ENCODE measurements around the gene FRYL.

Gene FRYL

GRCh38 chr4:48815483-48815882 is 35.4 kb upstream of the FRYL start:
- H3K4me2 ChIP-seq (ENCODE audit: low read depth, low read length, poor library complexity, severe bottlenecking): no peak overlapping the region
- H3K4me3 ChIP-seq (ENCODE audit: insufficient read depth, low read length, poor library complexity, severe bottlenecking): no peak overlapping the region
- TF ChIP-seq CTCF (IDR thresholded peaks at IDR 0.05; ENCODE audit: insufficient read depth, low read length, poor library complexity, severe bottlenecking): no peak
- TF ChIP-seq EZH2phosphoT487 (conservative IDR thresholded peaks at IDR 0.05; ENCODE audit: low read length): no peak
- no peaks in the 10 kb centered on the region for H3K27me3 ChIP-seq (ENCODE audit: low read length)
- no peak overlapping the region for H3K9ac ChIP-seq (ENCODE audit: low read length)
- H2AFZ ChIP-seq (ENCODE audit: low read depth, low read length, severe bottlenecking): no peak overlapping the region
- H4K20me1 ChIP-seq (ENCODE audit: low read depth, low read length): no peaks in the 10 kb centered on the region
- no peak overlapping the region for H3K27ac ChIP-seq (ENCODE audit: low read depth, low read length)
- H3K9me2 ChIP-seq (replicated peaks; ENCODE audit: insufficient read depth, low read length): no peaks in the 10 kb centered on the region
- H3K79me2 ChIP-seq (ENCODE audit: insufficient read depth, low read length): no peaks in the 10 kb centered on the region
- no peaks in the 10 kb centered on the region for H3K36me3 ChIP-seq (ENCODE audit: low read length)
- 0 out of 2 replicates have a peak, but pooled peaks cover 2% of the 10 kb centered on the region for H3F3A ChIP-seq (ENCODE audit: insufficient read depth)
- H3K9me3 ChIP-seq (ENCODE audit: insufficient read depth, low read length): no peaks in the 10 kb centered on the region

GRCh38 chr4:48813964-48814363 is 33.9 kb upstream of the FRYL start:
- Histone ChIP-seq H3K36me3 (ENCODE audit: low read length) (no peaks in the 10 kb centered on the region), H3K9me3 (ENCODE audit: insufficient read depth, low read length) (no peaks in the 10 kb centered on the region), H3K9ac (ENCODE audit: low read length) (no peak overlapping the region), H3K4me3 (ENCODE audit: insufficient read depth, low read length, poor library complexity, severe bottlenecking) (no peak overlapping the region), H3K27ac (ENCODE audit: low read depth, low read length) (no peak overlapping the region), H3K79me2 (ENCODE audit: insufficient read depth, low read length) (no peaks in the 10 kb centered on the region), H3F3A (ENCODE audit: insufficient read depth) (0 out of 2 replicates have a peak, but pooled peaks cover 2% of the 10 kb centered on the region), H3K27me3 (ENCODE audit: low read length) (no peaks in the 10 kb centered on the region), H2AFZ (ENCODE audit: low read depth, low read length, severe bottlenecking) (no peak overlapping the region), H4K20me1 (ENCODE audit: low read depth, low read length) (no peaks in the 10 kb centered on the region), H3K9me2 (replicated peaks; ENCODE audit: insufficient read depth, low read length) (no peaks in the 10 kb centered on the region), H3K4me2 (ENCODE audit: low read depth, low read length, poor library complexity, severe bottlenecking) (peak overlapping the region; percentile 3)
- TF ChIP-seq EZH2phosphoT487 (conservative IDR thresholded peaks at IDR 0.05; ENCODE audit: low read length) (no peak), CTCF (IDR thresholded peaks at IDR 0.05; ENCODE audit: insufficient read depth, low read length, poor library complexity, severe bottlenecking) (no peak)

- no peaks in the 10 kb centered on the region for H3K9me2 ChIP-seq (replicated peaks; ENCODE audit: insufficient read depth, low read length)
- H3K36me3 ChIP-seq (ENCODE audit: low read length): no peaks in the 10 kb centered on the region
- no peak overlapping the region for H3K9ac ChIP-seq (ENCODE audit: low read length)
- TF ChIP-seq CTCF (IDR thresholded peaks at IDR 0.05; ENCODE audit: insufficient read depth, low read length, poor library complexity, severe bottlenecking): no peak
- TF ChIP-seq EZH2phosphoT487 (conservative IDR thresholded peaks at IDR 0.05; ENCODE audit: low read length): no peak
- H3K27ac ChIP-seq (ENCODE audit: low read depth, low read length): no peak overlapping the region
- H2AFZ ChIP-seq (ENCODE audit: low read depth, low read length, severe bottlenecking): no peak overlapping the region
- 0 out of 2 replicates have a peak, but pooled peaks cover 2% of the 10 kb centered on the region for H3F3A ChIP-seq (ENCODE audit: insufficient read depth)
- H3K9me3 ChIP-seq (ENCODE audit: insufficient read depth, low read length): no peaks in the 10 kb centered on the region
- H3K4me3 ChIP-seq (ENCODE audit: insufficient read depth, low read length, poor library complexity, severe bottlenecking): no peak overlapping the region
- H3K4me2 ChIP-seq (ENCODE audit: low read depth, low read length, poor library complexity, severe bottlenecking): no peak overlapping the region
- H4K20me1 ChIP-seq (ENCODE audit: low read depth, low read length): no peaks in the 10 kb centered on the region
- H3K27me3 ChIP-seq (ENCODE audit: low read length): no peaks in the 10 kb centered on the region
- H3K79me2 ChIP-seq (ENCODE audit: insufficient read depth, low read length): no peaks in the 10 kb centered on the region
Measured at GRCh38 chr4:48812866-48813265, 32.8 kb upstream of the FRYL start.

Data from SU-DHL-6 (cell line).